PC-3 (cell line): ENCODE results near the gene RPLP1.

Source experiments
- EZH2 ChIP-seq: fragments of 300-600 bp; sonication (generic); IDR thresholded peaks from one replicate; pipeline ENCODE4 v1.6.1; 2017; ENCODE audit warnings: antibody characterized with exemption, mild to moderate bottlenecking, low read length; ENCODE audit not compliant: unreplicated experiment
- TF ChIP-seq, protein P1 (sequence below): fragments of 300-600 bp; sonication (generic); conservative IDR thresholded peaks from 2 replicates; pipeline ENCODE4 v1.5.1; 2017; ENCODE audit warnings: antibody characterized with exemption, low read depth, mild to moderate bottlenecking, low read length

DNA sequence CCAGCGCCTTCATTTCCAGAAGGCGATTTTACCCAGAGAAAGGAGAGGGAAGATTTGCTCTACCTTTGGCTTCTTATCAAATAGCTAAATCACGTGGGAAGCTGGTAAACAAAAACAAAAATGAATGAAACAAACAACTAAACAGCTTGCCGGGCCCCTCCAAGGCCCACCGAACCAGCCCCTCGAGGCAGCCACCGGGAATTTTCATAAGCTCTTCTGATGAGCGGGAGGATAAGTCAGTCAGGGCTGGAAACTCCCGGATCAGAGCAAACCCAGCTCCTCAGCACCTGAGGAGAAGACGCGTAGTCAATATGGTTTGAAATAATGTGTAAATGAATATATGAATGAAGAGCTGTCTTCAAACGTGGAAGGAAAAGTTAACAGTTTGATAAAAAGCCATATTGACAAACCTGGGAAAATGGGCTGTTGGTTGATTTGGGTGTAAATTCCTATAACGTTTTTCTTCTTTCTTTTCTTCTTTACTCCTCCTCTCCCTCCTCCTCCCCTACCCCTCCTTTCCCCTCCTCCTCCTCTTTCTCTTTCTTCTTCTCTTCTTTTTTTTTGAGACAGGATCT lies 10.7 kb downstream of the RPLP1 start:
- TF ChIP-seq, protein P1, sequence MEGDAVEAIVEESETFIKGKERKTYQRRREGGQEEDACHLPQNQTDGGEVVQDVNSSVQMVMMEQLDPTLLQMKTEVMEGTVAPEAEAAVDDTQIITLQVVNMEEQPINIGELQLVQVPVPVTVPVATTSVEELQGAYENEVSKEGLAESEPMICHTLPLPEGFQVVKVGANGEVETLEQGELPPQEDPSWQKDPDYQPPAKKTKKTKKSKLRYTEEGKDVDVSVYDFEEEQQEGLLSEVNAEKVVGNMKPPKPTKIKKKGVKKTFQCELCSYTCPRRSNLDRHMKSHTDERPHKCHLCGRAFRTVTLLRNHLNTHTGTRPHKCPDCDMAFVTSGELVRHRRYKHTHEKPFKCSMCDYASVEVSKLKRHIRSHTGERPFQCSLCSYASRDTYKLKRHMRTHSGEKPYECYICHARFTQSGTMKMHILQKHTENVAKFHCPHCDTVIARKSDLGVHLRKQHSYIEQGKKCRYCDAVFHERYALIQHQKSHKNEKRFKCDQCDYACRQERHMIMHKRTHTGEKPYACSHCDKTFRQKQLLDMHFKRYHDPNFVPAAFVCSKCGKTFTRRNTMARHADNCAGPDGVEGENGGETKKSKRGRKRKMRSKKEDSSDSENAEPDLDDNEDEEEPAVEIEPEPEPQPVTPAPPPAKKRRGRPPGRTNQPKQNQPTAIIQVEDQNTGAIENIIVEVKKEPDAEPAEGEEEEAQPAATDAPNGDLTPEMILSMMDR = no peak
- TF ChIP-seq EZH2 = no peak
